Activated T-cell treated with anti-CD3 and anti-CD28 coated beads, Interleukin-2, amount 50 U/mL, for 72 hours (primary cell): ENCODE data around the gene PRSS38. TPM values are rescaled to one million over a fixed set of nuclear protein-coding genes. Genes with fewer than 3 reads are reported as not detected.

Experiments
- ATAC-seq, 2 donors: fragments of 150-1000 bp; cut with Tn5 transposase; replicated peaks in 1 of 2; 2 replicates each; pipeline ENCODE4 v1.10.0; 2021; ENCODE audit warnings: moderate library complexity in 2 of 2, mild to moderate bottlenecking in 1 of 2
- DNase-seq, 2 donors: peaks; one replicate each; pipeline ENCODE4 v3.0.0; 2021 to 2022; ENCODE audit warnings: mixed read lengths in 1 of 2
- H3K27ac Mint-ChIP-seq: one replicate; pipeline ENCODE4 v1.8.0; 2022; ENCODE audit warnings: mild to moderate bottlenecking, moderate library complexity, mixed read lengths
- H3K27me3 Mint-ChIP-seq: one replicate; pipeline ENCODE4 v1.8.0; 2022; ENCODE audit warnings: low read depth, mixed read lengths
- H3K36me3 Mint-ChIP-seq, 2 donors: one replicate each; pipeline ENCODE4 v1.8.0; 2022; ENCODE audit warnings: mixed read lengths in 2 of 2, mild to moderate bottlenecking in 1 of 2; ENCODE audit not compliant: insufficient read depth in 2 of 2
- H3K4me1 Mint-ChIP-seq: one replicate; pipeline ENCODE4 v1.8.0; 2022; ENCODE audit warnings: low read depth, mixed read lengths
- H3K4me3 Mint-ChIP-seq, 2 donors: one replicate each; pipeline ENCODE4 v1.8.0; 2022; ENCODE audit warnings: mild to moderate bottlenecking in 2 of 2, mixed read lengths in 2 of 2, moderate library complexity in 2 of 2
- H3K9me3 Mint-ChIP-seq, 2 donors: one replicate each; pipeline ENCODE4 v1.8.0; 2022; ENCODE audit warnings: mixed read lengths in 2 of 2
- total RNA-seq, 2 donors: library from RNA; stranded (reverse); gene quantifications; one replicate each; pipeline ENCODE4 v1.2.3, GENCODE V29; 2022

The PRSS38 gene
- total RNA-seq, 2 donors from 2014 or later = not detected

DNA sequence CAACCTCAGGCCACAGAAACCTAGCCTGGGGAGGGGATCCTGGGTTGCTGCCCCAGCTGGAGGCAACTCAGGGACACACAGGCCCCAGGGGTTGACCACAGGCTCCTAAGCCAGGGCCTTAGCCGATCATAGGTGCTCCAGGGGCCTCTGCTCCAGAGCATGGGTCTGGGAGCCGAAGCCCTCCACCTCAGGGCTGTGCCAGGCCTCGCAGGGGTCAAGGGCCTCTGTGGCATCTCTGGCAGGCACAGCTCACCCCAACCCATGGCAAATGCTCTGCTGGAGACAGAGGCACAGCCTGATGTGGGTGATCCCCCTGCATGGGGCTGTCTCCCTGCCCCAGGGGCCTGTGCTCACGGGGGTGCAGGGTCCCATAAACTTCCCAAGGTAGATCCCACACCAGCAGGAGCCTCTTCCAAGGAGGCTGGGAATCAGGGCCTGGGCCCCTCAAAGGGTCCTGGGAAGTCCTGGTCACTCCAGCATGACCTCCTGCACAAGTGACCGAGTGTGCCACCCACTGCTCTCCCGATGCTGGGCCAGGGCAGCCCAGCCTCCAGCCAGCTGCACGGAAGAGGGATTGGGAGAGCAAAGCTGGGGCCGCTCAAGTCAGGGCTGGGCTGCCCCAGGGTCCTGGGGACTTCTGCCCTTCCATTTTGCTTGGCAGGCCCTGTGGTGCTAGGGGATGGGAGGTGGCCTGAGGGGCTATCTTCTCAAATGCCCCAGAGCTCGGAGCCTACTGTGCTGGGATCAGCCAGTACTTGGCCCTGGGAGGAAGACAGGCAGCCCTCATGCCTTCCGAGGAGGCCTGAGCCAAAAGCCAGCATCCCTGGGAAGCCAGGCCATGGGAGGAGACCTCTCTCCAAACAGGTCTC, 22.2 kb upstream of the PRSS38 start:
- Mint-ChIP-seq H3K27me3 (no peaks in the 10 kb centered on the region), H3K4me1 (no peaks in the 10 kb centered on the region), H3K9me3 (no peaks in the 10 kb centered on the region), H3K4me3 (no peak overlapping the region), H3K36me3 (no peaks in the 10 kb centered on the region), H3K27ac (no peak overlapping the region)
- ATAC-seq (no peak), DNase-seq (no peak)

- no peak overlapping the region for H3K27ac Mint-ChIP-seq
- DNase-seq = no peak
- H3K4me1 Mint-ChIP-seq = no peaks in the 10 kb centered on the region
- H3K27me3 Mint-ChIP-seq = no peaks in the 10 kb centered on the region
- H3K36me3 Mint-ChIP-seq = no peaks in the 10 kb centered on the region
- no peak for ATAC-seq
- no peaks in the 10 kb centered on the region for H3K9me3 Mint-ChIP-seq
- no peak overlapping the region for H3K4me3 Mint-ChIP-seq
Measured at GRCh38 chr1:227793948-227794816, 21.3 kb upstream of the PRSS38 start.

DNA sequence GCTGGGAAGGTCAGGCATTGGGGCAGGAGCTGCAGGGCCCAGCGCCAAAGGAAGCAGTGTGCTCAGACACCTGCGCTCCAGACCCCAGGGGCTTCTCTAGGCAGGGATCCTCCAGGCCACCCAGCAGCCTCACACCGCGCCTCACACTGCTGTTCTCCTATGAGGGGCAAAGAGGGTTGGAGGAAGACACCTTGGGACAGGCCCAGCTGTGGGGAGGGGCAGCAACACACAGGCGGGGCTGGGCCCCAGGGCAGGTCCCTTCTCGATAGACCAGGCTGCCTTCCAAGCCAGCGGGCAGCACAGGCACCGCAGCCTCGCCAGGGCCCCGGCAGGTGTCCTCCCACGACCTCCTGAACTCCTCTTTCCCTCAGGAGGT, 20.7 kb upstream of the PRSS38 start:
- Mint-ChIP-seq H3K36me3 (no peaks in the 10 kb centered on the region), H3K27me3 (no peaks in the 10 kb centered on the region), H3K4me3 (no peak overlapping the region), H3K4me1 (no peaks in the 10 kb centered on the region), H3K27ac (no peak overlapping the region), H3K9me3 (no peaks in the 10 kb centered on the region)
- DNase-seq (no peak), ATAC-seq (no peak)

DNA sequence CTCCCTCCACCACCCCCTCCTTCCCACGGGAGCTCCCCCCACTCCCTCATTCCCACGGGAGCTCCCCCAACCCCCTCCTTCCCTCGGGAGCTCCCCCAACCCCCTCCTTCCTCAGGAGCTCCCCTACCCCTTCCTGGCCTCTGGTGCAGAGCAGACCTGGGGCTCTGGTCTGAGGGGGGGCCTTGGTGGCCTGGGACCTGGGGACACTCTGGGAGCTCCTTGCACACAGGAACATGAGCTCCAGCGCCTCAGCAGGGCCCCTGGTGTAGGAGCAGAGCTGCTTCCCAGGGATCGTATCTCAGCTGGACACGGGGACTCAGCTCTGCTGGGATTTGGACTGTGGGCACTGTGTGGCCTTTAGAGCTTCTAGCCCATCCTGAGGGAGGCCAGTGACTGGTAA, 19.7 kb upstream of the PRSS38 start:
- ATAC-seq = no peak
- H3K27ac Mint-ChIP-seq = no peak overlapping the region
- H3K4me3 Mint-ChIP-seq = no peak overlapping the region
- H3K4me1 Mint-ChIP-seq = no peaks in the 10 kb centered on the region
- H3K36me3 Mint-ChIP-seq = no peaks in the 10 kb centered on the region
- H3K9me3 Mint-ChIP-seq = no peaks in the 10 kb centered on the region
- DNase-seq = no peak
- no peaks in the 10 kb centered on the region for H3K27me3 Mint-ChIP-seq

DNA sequence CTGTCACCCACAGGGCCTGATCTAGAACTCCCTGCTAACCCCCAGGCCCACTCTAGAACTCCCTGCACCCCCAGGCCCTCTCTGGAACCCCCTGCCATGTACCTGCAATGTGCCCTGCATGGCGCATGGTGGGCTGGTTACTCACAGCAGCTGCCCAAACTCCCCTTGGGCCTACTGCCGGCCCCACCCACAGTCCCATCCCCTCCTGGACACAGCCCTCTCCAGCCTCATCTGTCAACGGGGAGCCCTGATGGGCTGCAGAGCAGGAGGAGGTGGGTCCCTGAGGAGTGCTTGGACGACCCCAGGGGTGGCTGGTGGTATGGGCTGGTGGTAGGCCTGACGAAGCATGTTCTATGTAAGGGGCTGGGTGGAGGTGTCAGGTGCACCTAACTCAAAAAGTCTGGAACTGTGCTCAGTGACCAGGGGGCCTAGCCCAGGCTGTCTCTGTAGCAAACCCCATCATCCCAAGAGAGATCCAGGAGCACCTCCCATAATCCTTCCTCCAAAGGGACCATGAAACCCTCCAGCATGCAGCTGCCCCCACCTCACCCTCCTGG, 19.0 kb upstream of the PRSS38 start:
- DNase-seq (no peak), ATAC-seq (no peak)
- no peak overlapping the region for H3K4me3 Mint-ChIP-seq
- H3K9me3 Mint-ChIP-seq = no peaks in the 10 kb centered on the region
- H3K4me1 Mint-ChIP-seq = no peaks in the 10 kb centered on the region
- H3K36me3 Mint-ChIP-seq = no peaks in the 10 kb centered on the region
- no peaks in the 10 kb centered on the region for H3K27me3 Mint-ChIP-seq
- H3K27ac Mint-ChIP-seq = no peak overlapping the region

GRCh38 chr1:227797144-227797543, 18.3 kb upstream of the PRSS38 start:
- H3K27ac Mint-ChIP-seq = no peak overlapping the region
- H3K4me3 Mint-ChIP-seq = no peak overlapping the region

GRCh38 chr1:227797625-227798024, 17.9 kb upstream of the PRSS38 start:
- Mint-ChIP-seq H3K27ac (no peak overlapping the region), H3K36me3 (no peaks in the 10 kb centered on the region), H3K9me3 (no peaks in the 10 kb centered on the region), H3K4me3 (no peak overlapping the region), H3K4me1 (no peaks in the 10 kb centered on the region), H3K27me3 (no peaks in the 10 kb centered on the region)
- ATAC-seq (no peak), DNase-seq (no peak)

More at GRCh38 chr1:227797144-227797543, 18.3 kb upstream of the PRSS38 start:
- Mint-ChIP-seq H3K27me3 (no peaks in the 10 kb centered on the region), H3K36me3 (no peaks in the 10 kb centered on the region), H3K9me3 (no peaks in the 10 kb centered on the region), H3K4me1 (no peaks in the 10 kb centered on the region)
- no peak for DNase-seq
- no peak for ATAC-seq

GRCh38 chr1:227798078-227798802, 17.2 kb upstream of the PRSS38 start:
- Mint-ChIP-seq H3K4me3 (no peak overlapping the region), H3K27ac (no peak overlapping the region), H3K9me3 (no peaks in the 10 kb centered on the region), H3K36me3 (no peaks in the 10 kb centered on the region), H3K4me1 (no peaks in the 10 kb centered on the region), H3K27me3 (no peaks in the 10 kb centered on the region)
- no peak for ATAC-seq
- DNase-seq = no peak

- no peak overlapping the region for H3K27ac Mint-ChIP-seq
Measured at GRCh38 chr1:227799756-227800155, 15.7 kb upstream of the PRSS38 start.

GRCh38 chr1:227803933-227804332, 11.5 kb upstream of the PRSS38 start:
- Mint-ChIP-seq H3K9me3 (peaks cover 5 to 8% of the 10 kb centered on the region in 2 donors), H3K4me3 (no peak overlapping the region), H3K4me1 (peaks cover 4% of the 10 kb centered on the region), H3K27ac (no peak overlapping the region), H3K27me3 (peaks cover 11% of the 10 kb centered on the region), H3K36me3 (peaks cover 3 to 7% of the 10 kb centered on the region in 2 donors)
- no peak for ATAC-seq
- DNase-seq = no peak

More at GRCh38 chr1:227799756-227800155, 15.7 kb upstream of the PRSS38 start:
- peaks cover 7% of the 10 kb centered on the region for H3K27me3 Mint-ChIP-seq
- H3K9me3 Mint-ChIP-seq = peaks cover 3 to 4% of the 10 kb centered on the region in 2 donors
- no peak overlapping the region for H3K4me3 Mint-ChIP-seq
- peaks cover 2 to 5% of the 10 kb centered on the region in 2 donors for H3K36me3 Mint-ChIP-seq
- DNase-seq (no peak), ATAC-seq (no peak)
- no peaks in the 10 kb centered on the region for H3K4me1 Mint-ChIP-seq

DNA sequence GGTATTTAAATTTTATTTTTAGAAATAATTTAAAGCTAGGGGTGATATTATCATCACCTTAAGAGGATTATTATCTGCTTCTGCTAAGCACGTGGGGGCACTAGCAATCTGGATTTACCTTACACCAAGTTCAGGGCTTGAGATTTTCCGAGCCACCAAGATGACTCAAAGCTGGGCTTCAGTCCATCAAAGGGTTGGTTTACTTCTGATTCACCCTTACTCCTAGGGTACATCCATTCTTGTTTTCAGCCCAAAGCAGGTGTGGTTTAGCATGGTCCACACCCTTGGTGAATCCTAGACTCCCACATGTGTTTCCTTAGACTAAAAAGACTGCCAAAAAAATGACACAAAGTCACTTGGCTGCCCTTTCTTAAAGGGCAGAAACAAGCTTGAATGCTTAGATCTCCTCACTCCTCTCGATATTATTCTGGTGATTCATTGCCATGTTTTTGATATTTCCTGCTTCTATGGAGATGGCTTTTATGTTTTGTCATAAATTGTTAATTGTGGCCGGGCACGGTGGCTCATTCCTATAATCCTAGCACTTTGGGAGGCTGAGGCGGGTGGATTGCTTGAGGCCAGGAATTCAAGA, 9.8 kb upstream of the PRSS38 start:
- DNase-seq = no peak
- Mint-ChIP-seq H3K27me3 (peaks cover 11% of the 10 kb centered on the region), H3K4me3 (no peak overlapping the region), H3K36me3 (peaks cover 3 to 9% of the 10 kb centered on the region in 2 donors), H3K27ac (no peak overlapping the region), H3K4me1 (peaks cover 8% of the 10 kb centered on the region), H3K9me3 (peaks cover 7 to 8% of the 10 kb centered on the region in 2 donors)
- no peak for ATAC-seq

GRCh38 chr1:227808566-227808965, 6.9 kb upstream of the PRSS38 start:
- peaks cover 11% of the 10 kb centered on the region for H3K27me3 Mint-ChIP-seq
- H3K36me3 Mint-ChIP-seq = peaks cover 9 to 11% of the 10 kb centered on the region in 2 donors
- H3K27ac Mint-ChIP-seq = peak overlapping the region; percentile 12
- ATAC-seq = no peak
- peaks cover 14 to 16% of the 10 kb centered on the region in 2 donors for H3K9me3 Mint-ChIP-seq
- no peak for DNase-seq
- peaks cover 8% of the 10 kb centered on the region for H3K4me1 Mint-ChIP-seq
- H3K4me3 Mint-ChIP-seq = no peak overlapping the region
